MCF 10A (cell line): Measurements from ENCODE around the gene ZNF227. TPM values are rescaled to one million over a fixed set of nuclear protein-coding genes. Genes with fewer than 3 reads are reported as not detected.

Experiments
- BruUV-seq: library from RNA; stranded (reverse); fragments of 400-500 nt; replicated peaks from 2 replicates; lab custom pipeline; 2021; lab: Mats Ljungman, UMichigan
- CTCF ChIA-PET: fragments of 300-600 bp; sonication (Branson Sonifier 250); formaldehyde crosslinking; extraction: SDS; loops from one replicate; lab custom pipeline; 2021; ENCODE audit warnings: antibody characterized with exemption, inconsistent platforms; lab: Yijun Ruan, JAX
- POLR2A ChIA-PET: fragments of 300-600, 350-650 bp; sonication (Branson Sonifier 250); formaldehyde crosslinking; extraction: SDS; loops from one replicate; lab custom pipeline; 2020; ENCODE audit warnings: antibody characterized with exemption, inconsistent platforms; lab: Yijun Ruan, JAX
- DNase-seq: peaks from one replicate; pipeline ENCODE4 v3.0.0-alpha.2; 2018; ENCODE audit not compliant: unreplicated experiment
- H3K27ac Mint-ChIP-seq: one replicate; pipeline ENCODE4 v1.8.0; 2022; ENCODE audit warnings: mild to moderate bottlenecking, low read depth, mixed read lengths; ENCODE audit not compliant: unreplicated experiment
- H3K27me3 Mint-ChIP-seq: one replicate; pipeline ENCODE4 v1.8.0; 2022; ENCODE audit warnings: mixed read lengths; ENCODE audit not compliant: insufficient read depth, unreplicated experiment
- H3K36me3 Mint-ChIP-seq: one replicate; pipeline ENCODE4 v1.8.0; 2022; ENCODE audit warnings: mild to moderate bottlenecking, moderate library complexity, mixed read lengths; ENCODE audit not compliant: insufficient read depth, unreplicated experiment
- H3K4me1 Mint-ChIP-seq: one replicate; pipeline ENCODE4 v1.8.0; 2022; ENCODE audit warnings: mixed read lengths; ENCODE audit not compliant: insufficient read depth, unreplicated experiment
- H3K4me3 Mint-ChIP-seq: one replicate; pipeline ENCODE4 v1.8.0; 2022; ENCODE audit warnings: mild to moderate bottlenecking, moderate library complexity, mixed read lengths; ENCODE audit not compliant: unreplicated experiment
- H3K9me3 Mint-ChIP-seq: one replicate; pipeline ENCODE4 v1.8.0; 2022; ENCODE audit warnings: mixed read lengths; ENCODE audit not compliant: unreplicated experiment
- CTCF ChIP-seq: fragments of 200-600 bp; IDR thresholded peaks from one replicate; pipeline ENCODE4 v1.8.0; 2022; ENCODE audit warnings: antibody characterized with exemption, mild to moderate bottlenecking; ENCODE audit not compliant: unreplicated experiment
- intact Hi-C: fragments of 100-400 bp; cut with micrococcal nuclease; formaldehyde crosslinking; loops from 2 replicates; pipeline ENCODE4 v1.14.1; 2022
- total RNA-seq: library from RNA; stranded (reverse); gene quantifications from 2 replicates; pipeline ENCODE4 v1.2.3, GENCODE V29; 2022

The ZNF227 gene
- total RNA-seq, 1 experiment from 2014 or later = 22.6 TPM

- ChIA-PET POLR2A (interaction anchor here (1.3 to 1.9 kb wide), 2 partner anchors 14 to 25 kb away, joined by 4 to 7 read pairs; no protein-coding TSS in a partner anchor), CTCF (no interaction called here)
- no TSS peak for BruUV-seq
- H3K36me3 Mint-ChIP-seq = peaks cover 7% of the 10 kb centered on the region
- no peak for DNase-seq
- intact Hi-C loops = no loop called here
- no peak overlapping the region for H3K27ac Mint-ChIP-seq
- no peaks in the 10 kb centered on the region for H3K4me1 Mint-ChIP-seq
- no peaks in the 10 kb centered on the region for H3K27me3 Mint-ChIP-seq
- H3K4me3 Mint-ChIP-seq = no peak overlapping the region
- H3K9me3 Mint-ChIP-seq = peaks cover 21% of the 10 kb centered on the region
- TF ChIP-seq CTCF = no peak
These were observed 30.2 kb upstream of the ZNF227 start for GRCh38 chr19:44182145-44182544.

- no TSS peak for BruUV-seq
- ChIA-PET POLR2A (interaction anchor here (0.6 kb wide), 1 partner anchor 10 kb away, joined by 3 read pairs; no protein-coding TSS in a partner anchor), CTCF (interaction anchor here (0.6 kb wide), 1 partner anchor 31 kb away, joined by 3 read pairs; no protein-coding TSS in a partner anchor)
- intact Hi-C loops = no loop called here
- Mint-ChIP-seq H3K27ac (no peak overlapping the region), H3K36me3 (no peaks in the 10 kb centered on the region), H3K4me1 (no peaks in the 10 kb centered on the region), H3K4me3 (no peak overlapping the region), H3K9me3 (peaks cover 36% of the 10 kb centered on the region), H3K27me3 (peaks cover 11% of the 10 kb centered on the region)
- DNase-seq = no peak
- TF ChIP-seq CTCF = no peak
These were observed 22.3 kb upstream of the ZNF227 start for GRCh38 chr19:44190020-44190419.

GRCh38 chr19:44192127-44192526 lies 20.2 kb upstream of the ZNF227 start:
- intact Hi-C loops = no loop called here
- no peaks in the 10 kb centered on the region for H3K4me1 Mint-ChIP-seq
- no peaks in the 10 kb centered on the region for H3K36me3 Mint-ChIP-seq
- BruUV-seq = no TSS peak
- no peak overlapping the region for H3K4me3 Mint-ChIP-seq
- no peak for TF ChIP-seq CTCF
- peaks cover 11% of the 10 kb centered on the region for H3K27me3 Mint-ChIP-seq
- ChIA-PET POLR2A (interaction anchor here (0.5 kb wide), 1 partner anchor 27 kb away, joined by 4 read pairs; no protein-coding TSS in a partner anchor), CTCF (interaction anchor here (0.6 kb wide), 1 partner anchor 160 kb away, joined by 3 read pairs; no protein-coding TSS in a partner anchor)
- H3K27ac Mint-ChIP-seq = no peak overlapping the region
- H3K9me3 Mint-ChIP-seq = peaks cover 33% of the 10 kb centered on the region
- no peak for DNase-seq

- no TSS peak for BruUV-seq
- H3K36me3 Mint-ChIP-seq = no peaks in the 10 kb centered on the region
- no peaks in the 10 kb centered on the region for H3K4me1 Mint-ChIP-seq
- no peak for DNase-seq
- POLR2A ChIA-PET = no interaction called here
- H3K27me3 Mint-ChIP-seq = peaks cover 8% of the 10 kb centered on the region
- intact Hi-C loops = no loop called here
- no peak for TF ChIP-seq CTCF
- H3K27ac Mint-ChIP-seq = no peak overlapping the region
- CTCF ChIA-PET = no interaction called here
- no peak overlapping the region for H3K4me3 Mint-ChIP-seq
- H3K9me3 Mint-ChIP-seq = peaks cover 14% of the 10 kb centered on the region
These were observed 15.6 kb upstream of the ZNF227 start for GRCh38 chr19:44196772-44197171.
